Upper lobe of right lung (tissue), 1 donor: ENCODE data around the gene P2RY14. TPM values are rescaled to one million over a fixed set of nuclear protein-coding genes. Genes with fewer than 3 reads are reported as not detected.
A peak's percentile ranks its signal among the peaks of the same experiment; 100 is the strongest.

Source experiments
- ATAC-seq: fragments of 200-7000 bp; cut with Tn5 transposase; one replicate; pipeline ENCODE4 v1.9.1; 2020; ENCODE audit warnings: mild to moderate bottlenecking, moderate library complexity
- DNase-seq: peaks from one replicate; pipeline ENCODE4 v3.0.0-alpha.2; 2020
- H3K27ac ChIP-seq: fragments of 200-600 bp; one replicate; pipeline ENCODE4 v1.8.0; 2022
- H3K27me3 ChIP-seq: fragments of 200-600 bp; one replicate; pipeline ENCODE4 v1.8.0; 2022; ENCODE audit warnings: mild to moderate bottlenecking
- H3K36me3 ChIP-seq: fragments of 200-600 bp; one replicate; pipeline ENCODE4 v1.8.0; 2022
- H3K4me1 ChIP-seq: fragments of 200-600 bp; one replicate; pipeline ENCODE4 v1.8.0; 2022
- H3K4me3 ChIP-seq: fragments of 200-600 bp; one replicate; pipeline ENCODE4 v1.8.0; 2022; ENCODE audit warnings: mild to moderate bottlenecking
- H3K9me3 ChIP-seq: fragments of 200-600 bp; one replicate; pipeline ENCODE4 v1.8.0; 2022
- CTCF ChIP-seq: fragments of 200-600 bp; IDR thresholded peaks from one replicate; pipeline ENCODE4 v1.8.0; 2022; ENCODE audit warnings: antibody characterized with exemption
- intact Hi-C: fragments of 100-400 bp; cut with DNase I; formaldehyde crosslinking; loops from one replicate; pipeline ENCODE4 v1.11.0; 2022
- total RNA-seq: library from RNA; stranded (reverse); fragmentation: NEBNext Ultra II Directional; extraction: Animal tissue kit (Norgen Biotek cat#: 25700); gene quantifications from one replicate; pipeline ENCODE4 v1.2.1, GENCODE V29; 2021
- donor health status: DM: no; HTN: yes; CAD: no; lungs with severe emphysema.

Gene P2RY14
- total RNA-seq, 1 donor from 2014 or later: 7.2 TPM

DNA sequence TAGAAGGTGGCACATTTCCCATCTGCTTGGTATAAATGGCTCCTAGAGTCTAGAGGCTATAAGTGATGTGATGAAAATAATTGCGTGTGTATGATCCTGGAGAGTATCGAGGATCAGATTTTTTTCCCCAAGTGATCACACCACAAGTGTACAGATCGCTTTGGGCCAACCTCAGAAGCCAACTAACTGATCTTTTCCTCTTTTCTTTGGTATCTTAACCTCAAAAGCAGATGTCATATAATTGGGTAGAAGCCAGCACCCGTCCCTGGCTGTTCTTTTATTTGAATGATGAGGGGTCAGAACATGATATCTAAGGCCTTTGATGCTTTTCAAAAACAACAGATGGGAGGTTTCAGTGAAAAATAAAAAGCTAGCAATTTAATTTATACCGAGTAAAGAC lies 3.3 kb downstream of the P2RY14 start:
- DNase-seq (no peak), ATAC-seq (no peak)
- Histone ChIP-seq H3K27ac (no peak overlapping the region), H3K4me1 (no peaks in the 10 kb centered on the region), H3K27me3 (no peaks in the 10 kb centered on the region), H3K9me3 (no peaks in the 10 kb centered on the region), H3K4me3 (no peak overlapping the region), H3K36me3 (no peaks in the 10 kb centered on the region)
- intact Hi-C loops: no loop called here
- TF ChIP-seq CTCF: no peak

DNA sequence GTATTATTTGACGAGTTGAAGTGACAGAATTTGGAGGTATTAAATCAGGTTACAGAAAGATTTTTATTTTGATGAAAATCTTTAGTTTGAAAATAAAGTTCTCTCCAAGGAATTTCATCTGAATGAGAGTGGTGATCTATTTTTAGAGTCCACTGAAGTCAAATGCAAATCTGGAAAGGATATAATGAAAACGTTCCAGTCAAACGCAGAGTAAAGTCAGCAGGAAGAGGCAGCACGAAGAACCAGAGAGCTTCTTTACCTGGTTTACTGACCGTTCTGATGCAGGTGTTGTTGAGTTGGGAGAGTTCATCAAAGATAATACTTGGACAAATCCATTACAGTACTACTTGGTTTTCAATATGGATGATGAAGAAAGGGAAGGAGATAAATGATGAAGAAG lies 8.7 kb downstream of the P2RY14 start:
- ATAC-seq (no peak), DNase-seq (no peak)
- TF ChIP-seq CTCF: no peak
- H3K9me3 ChIP-seq: no peaks in the 10 kb centered on the region
- intact Hi-C loops: no loop called here
- H3K27me3 ChIP-seq: no peaks in the 10 kb centered on the region
- no peaks in the 10 kb centered on the region for H3K4me1 ChIP-seq
- H3K36me3 ChIP-seq: no peaks in the 10 kb centered on the region
- H3K4me3 ChIP-seq: no peak overlapping the region
- H3K27ac ChIP-seq: no peak overlapping the region

- ATAC-seq (no peak), DNase-seq (no peak)
- Histone ChIP-seq H3K27me3 (no peaks in the 10 kb centered on the region), H3K27ac (no peak overlapping the region), H3K4me3 (no peak overlapping the region), H3K36me3 (no peaks in the 10 kb centered on the region), H3K9me3 (no peaks in the 10 kb centered on the region), H3K4me1 (no peaks in the 10 kb centered on the region)
- TF ChIP-seq CTCF: no peak
- intact Hi-C loops: no loop called here
Observed at GRCh38 chr3:151268267-151269235, 9.8 kb downstream of the P2RY14 start.

- no peaks in the 10 kb centered on the region for H3K36me3 ChIP-seq
- H3K27ac ChIP-seq: no peak overlapping the region
- TF ChIP-seq CTCF: no peak
- intact Hi-C loops: no loop called here
- no peaks in the 10 kb centered on the region for H3K4me1 ChIP-seq
- no peak for ATAC-seq
- no peak overlapping the region for H3K4me3 ChIP-seq
- H3K27me3 ChIP-seq: no peaks in the 10 kb centered on the region
- DNase-seq: no peak
- H3K9me3 ChIP-seq: no peaks in the 10 kb centered on the region
Observed at GRCh38 chr3:151267066-151267465, 11.3 kb downstream of the P2RY14 start.

GRCh38 chr3:151265866-151266265 lies 12.5 kb downstream of the P2RY14 start:
- intact Hi-C loops: no loop called here
- Histone ChIP-seq H3K27me3 (no peaks in the 10 kb centered on the region), H3K4me1 (no peaks in the 10 kb centered on the region), H3K36me3 (no peaks in the 10 kb centered on the region), H3K4me3 (no peak overlapping the region), H3K9me3 (no peaks in the 10 kb centered on the region), H3K27ac (peak overlapping the region; percentile 55)
- ATAC-seq (peak; percentile 90), DNase-seq (no peak)
- no peak for TF ChIP-seq CTCF
